Breast epithelium (tissue), 3 donors: ENCODE data around the gene LCN10.

Source experiments
- POLR2A ChIP-seq: fragments of 450-650 bp; IDR thresholded peaks from one replicate; pipeline ENCODE4 v1.6.1; 2016; ENCODE audit warnings: antibody characterized with exemption, mild to moderate bottlenecking, moderate library complexity
- TF ChIP-seq, protein P1 (sequence below), 3 donors: fragments of 450-650 bp; IDR thresholded peaks; one replicate each; pipeline ENCODE4 v1.5.1; 2016 to 2017; ENCODE audit warnings: antibody characterized with exemption in 3 of 3, mild to moderate bottlenecking in 3 of 3, moderate library complexity in 3 of 3

DNA sequence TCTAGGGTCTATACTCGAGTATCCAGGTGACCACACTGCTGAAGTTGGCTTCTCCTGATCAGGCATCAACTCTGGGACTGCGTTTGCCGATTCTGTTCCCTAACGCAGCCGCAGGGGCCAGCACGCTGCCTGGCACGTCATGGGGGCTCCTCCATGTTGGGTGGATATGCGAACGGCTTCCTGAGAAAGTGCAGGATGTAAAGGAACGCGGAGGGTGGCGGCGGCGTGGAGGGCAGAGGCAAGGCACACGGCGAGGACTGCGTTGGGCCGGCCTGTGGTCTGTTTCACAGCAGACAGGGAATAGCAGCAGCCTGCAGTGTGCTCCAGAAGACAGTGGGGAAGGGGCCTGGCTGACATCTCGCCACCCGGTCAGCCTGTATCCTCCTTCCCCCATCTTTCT is 3.8 kb downstream of the LCN10 start:
- TF ChIP-seq POLR2A: no peak
- TF ChIP-seq, protein P1, sequence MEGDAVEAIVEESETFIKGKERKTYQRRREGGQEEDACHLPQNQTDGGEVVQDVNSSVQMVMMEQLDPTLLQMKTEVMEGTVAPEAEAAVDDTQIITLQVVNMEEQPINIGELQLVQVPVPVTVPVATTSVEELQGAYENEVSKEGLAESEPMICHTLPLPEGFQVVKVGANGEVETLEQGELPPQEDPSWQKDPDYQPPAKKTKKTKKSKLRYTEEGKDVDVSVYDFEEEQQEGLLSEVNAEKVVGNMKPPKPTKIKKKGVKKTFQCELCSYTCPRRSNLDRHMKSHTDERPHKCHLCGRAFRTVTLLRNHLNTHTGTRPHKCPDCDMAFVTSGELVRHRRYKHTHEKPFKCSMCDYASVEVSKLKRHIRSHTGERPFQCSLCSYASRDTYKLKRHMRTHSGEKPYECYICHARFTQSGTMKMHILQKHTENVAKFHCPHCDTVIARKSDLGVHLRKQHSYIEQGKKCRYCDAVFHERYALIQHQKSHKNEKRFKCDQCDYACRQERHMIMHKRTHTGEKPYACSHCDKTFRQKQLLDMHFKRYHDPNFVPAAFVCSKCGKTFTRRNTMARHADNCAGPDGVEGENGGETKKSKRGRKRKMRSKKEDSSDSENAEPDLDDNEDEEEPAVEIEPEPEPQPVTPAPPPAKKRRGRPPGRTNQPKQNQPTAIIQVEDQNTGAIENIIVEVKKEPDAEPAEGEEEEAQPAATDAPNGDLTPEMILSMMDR (IDR thresholded peaks at IDR 0.05): no peak
